GM23248 (cell line): ENCODE results near the gene PCSK5. TPM values are rescaled to one million over a fixed set of nuclear protein-coding genes. Genes with fewer than 3 reads are reported as not detected.
A peak's percentile ranks its signal among the peaks of the same experiment; 100 is the strongest.

ENCODE experiments used
- DNase-seq: peaks from one replicate; pipeline ENCODE4 v3.0.0-alpha.2; 2015
- H2AFZ ChIP-seq: fragments of 200-600 bp; sonication (generic); 2 replicates; pipeline ENCODE4 v1.6.1; 2016; ENCODE audit warnings: antibody characterized with exemption
- H3F3A ChIP-seq: fragments of 200-600 bp; sonication (generic); 2 replicates; pipeline ENCODE4 v1.6.1; 2016; ENCODE audit warnings: mild to moderate bottlenecking, antibody characterized with exemption, mixed run types; ENCODE audit not compliant: insufficient read depth
- H3K27ac ChIP-seq: fragments of 200-600 bp; sonication (generic); 2 replicates; pipeline ENCODE4 v1.5.1; 2016; ENCODE audit warnings: mild to moderate bottlenecking
- H3K27me3 ChIP-seq: fragments of 200-600 bp; sonication (generic); replicated peaks from 2 replicates; pipeline ENCODE4 v1.6.1; 2016; ENCODE audit warnings: mild to moderate bottlenecking; ENCODE audit not compliant: insufficient read depth
- H3K36me3 ChIP-seq: fragments of 200-600 bp; sonication (generic); 2 replicates; pipeline ENCODE4 v1.6.1; 2016; ENCODE audit warnings: low read depth, mild to moderate bottlenecking
- H3K4me1 ChIP-seq: fragments of 200-600 bp; sonication (generic); 2 replicates; pipeline ENCODE4 v1.6.1; 2016; ENCODE audit warnings: mild to moderate bottlenecking; ENCODE audit not compliant: insufficient read depth
- H3K4me2 ChIP-seq: fragments of 200-600 bp; sonication (generic); one replicate; pipeline ENCODE4 v1.6.1; 2016; ENCODE audit warnings: mild to moderate bottlenecking; ENCODE audit not compliant: unreplicated experiment
- H3K4me3 ChIP-seq: fragments of 200-600 bp; sonication (generic); 2 replicates; pipeline ENCODE4 v1.5.1; 2016; ENCODE audit warnings: mild to moderate bottlenecking
- H3K79me2 ChIP-seq: fragments of 200-600 bp; sonication (generic); 2 replicates; pipeline ENCODE4 v1.6.1; 2016; ENCODE audit warnings: mild to moderate bottlenecking; ENCODE audit not compliant: insufficient read depth
- H3K9ac ChIP-seq: fragments of 200-600 bp; sonication (generic); 2 replicates; pipeline ENCODE4 v1.6.1; 2016; ENCODE audit warnings: mild to moderate bottlenecking
- H3K9me2 ChIP-seq: fragments of 200-600 bp; sonication (generic); 2 replicates; pipeline ENCODE4 v1.6.1; 2016; ENCODE audit warnings: mixed run types, mild to moderate bottlenecking, moderate library complexity; ENCODE audit not compliant: insufficient read depth
- H3K9me3 ChIP-seq: fragments of 200-600 bp; sonication (generic); one replicate; pipeline ENCODE4 v1.6.1; 2017; ENCODE audit warnings: low read depth
- H4K20me1 ChIP-seq: fragments of 200-600 bp; sonication (generic); 2 replicates; pipeline ENCODE4 v1.6.0; 2016; ENCODE audit not compliant: insufficient read depth
- EZH2 ChIP-seq: fragments of 200-600 bp; sonication (generic); IDR thresholded peaks from 2 replicates; pipeline ENCODE4 v1.6.1; 2018; ENCODE audit warnings: antibody characterized with exemption, mild to moderate bottlenecking; ENCODE audit not compliant: insufficient read depth, poor library complexity, severe bottlenecking
- EZH2phosphoT487 ChIP-seq: fragments of 200-600 bp; sonication (generic); IDR thresholded peaks from 2 replicates; pipeline ENCODE4 v1.6.1; 2018; ENCODE audit warnings: antibody characterized with exemption, moderate library complexity, mild to moderate bottlenecking, low read depth; ENCODE audit not compliant: insufficient read depth
- WGBS, 2 experiments: methylation state at CpG; one replicate each; pipeline ENCODE4 v1.1.6; 2015 to 2017; ENCODE audit warnings: low lambda C conversion rate in 2 of 2, low coverage in 1 of 2; ENCODE audit errors: missing lambda C conversion rate in 2 of 2; 5-methylcytosine and 5-hydroxymethylcytosine counted together
- in situ Hi-C: fragments of 300-500 bp; cut with MboI; formaldehyde crosslinking; loops from 2 replicates; pipeline ENCODE4 v1.15.0; 2020
- polyA plus RNA-seq: library from polyadenylated mRNA; unstranded; fragments of >200 nt; fragmentation: Nextera tagmentation; extraction: Ambion mirVana; gene quantifications from 2 replicates; pipeline ENCODE4 v1.2.1, GENCODE V29; 2016
- total RNA-seq: library from RNA; depleted of rRNA; stranded (reverse); fragments of >200 nt; shearing (Covaris generic); gene quantifications from 2 replicates; pipeline ENCODE4 v1.2.3, GENCODE V29; 2014

Gene PCSK5
- total and polyA plus RNA-seq, 2 experiments from 2014 or later, result 2.3 to 3.9 TPM

DNA sequence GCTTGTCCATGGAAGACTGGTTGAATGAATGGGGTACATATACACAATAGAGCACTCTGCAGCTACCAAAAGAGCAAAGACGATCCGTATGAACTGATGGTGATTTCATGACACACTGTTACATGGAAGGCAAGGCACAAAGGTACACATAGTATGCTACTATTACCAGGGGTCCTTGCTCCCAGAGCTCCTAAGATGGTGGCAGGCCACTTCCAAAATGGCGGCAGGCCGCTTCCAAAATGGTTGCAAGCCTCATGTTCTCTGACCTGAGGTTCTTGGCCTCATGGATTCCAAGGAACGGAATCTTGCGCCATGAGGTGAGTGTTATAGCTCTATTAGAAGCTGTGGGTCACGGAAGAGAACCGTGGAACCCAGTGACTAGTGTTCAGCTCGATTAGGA lies 356.2 kb downstream of the PCSK5 start:
- Histone ChIP-seq H3K9me2 (no peaks in the 10 kb centered on the region), H3K4me1 (no peaks in the 10 kb centered on the region), H3K36me3 (no peaks in the 10 kb centered on the region), H3F3A (no peaks in the 10 kb centered on the region), H2AFZ (no peak overlapping the region), H3K9me3 (no peaks in the 10 kb centered on the region), H3K9ac (no peak overlapping the region), H3K27me3 (no peaks in the 10 kb centered on the region), H3K4me2 (no peak overlapping the region), H3K79me2 (no peaks in the 10 kb centered on the region), H3K27ac (no peak overlapping the region), H4K20me1 (no peaks in the 10 kb centered on the region), H3K4me3 (no peak overlapping the region)
- in situ Hi-C loops, result no loop called here
- no peak for DNase-seq
- no peak for TF ChIP-seq EZH2phosphoT487
- TF ChIP-seq EZH2, result no peak
- WGBS, 2 experiments, result 83% methylated on average over 9 of the region's 9 CpGs

DNA sequence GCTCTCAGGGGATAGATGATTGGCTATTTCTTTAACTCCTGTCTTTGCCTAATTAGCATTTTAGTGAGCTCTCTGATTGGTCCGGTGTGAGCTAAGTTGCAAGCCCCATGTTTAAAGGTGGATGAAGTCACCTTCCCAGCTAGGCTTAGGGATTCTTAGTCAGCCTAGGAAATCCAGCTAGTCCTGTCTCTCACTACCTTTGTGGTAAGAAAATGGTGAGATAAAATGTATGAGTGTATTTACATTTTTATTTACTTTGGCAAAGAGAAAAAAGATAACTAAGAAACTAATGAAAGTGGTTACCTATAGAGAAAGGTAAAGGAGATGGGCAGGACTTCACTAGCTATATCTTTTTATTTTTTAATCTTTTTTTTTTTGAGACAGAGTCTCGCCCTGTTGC lies 357.0 kb downstream of the PCSK5 start:
- no peaks in the 10 kb centered on the region for H3K36me3 ChIP-seq
- H3K9ac ChIP-seq, result no peak overlapping the region
- H3K4me2 ChIP-seq, result no peak overlapping the region
- in situ Hi-C loops, result no loop called here
- no peaks in the 10 kb centered on the region for H3K79me2 ChIP-seq
- no peaks in the 10 kb centered on the region for H3K27me3 ChIP-seq
- no peaks in the 10 kb centered on the region for H3K9me2 ChIP-seq
- H3K4me1 ChIP-seq, result no peaks in the 10 kb centered on the region
- H3K9me3 ChIP-seq, result no peaks in the 10 kb centered on the region
- WGBS, 2 experiments, result 71 to 78% methylated on average over 2 of the region's 2 CpGs
- no peak overlapping the region for H3K27ac ChIP-seq
- no peak overlapping the region for H3K4me3 ChIP-seq
- H2AFZ ChIP-seq, result no peak overlapping the region
- H4K20me1 ChIP-seq, result no peaks in the 10 kb centered on the region
- no peak for TF ChIP-seq EZH2
- no peak for TF ChIP-seq EZH2phosphoT487
- no peak for DNase-seq
- no peaks in the 10 kb centered on the region for H3F3A ChIP-seq

DNA sequence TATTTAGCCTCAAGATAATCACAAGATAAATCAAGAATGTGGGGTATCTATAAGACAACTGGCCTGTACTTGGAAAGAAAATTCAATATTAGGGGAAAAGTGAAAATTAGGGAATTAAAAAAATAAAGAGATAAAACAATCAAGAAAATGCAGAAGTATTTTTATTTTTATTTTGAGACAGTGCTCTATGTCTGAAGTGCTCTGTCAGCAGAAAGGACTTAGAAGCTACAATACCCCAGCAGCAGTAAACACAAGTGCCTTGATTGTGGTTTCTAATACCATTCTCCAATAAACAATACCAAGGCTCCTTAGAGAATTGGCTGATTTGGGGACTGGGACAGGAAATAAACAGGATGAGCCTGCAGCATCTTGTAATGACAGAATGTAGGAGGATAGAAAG lies 358.8 kb downstream of the PCSK5 start:
- in situ Hi-C loops, result no loop called here
- no peak overlapping the region for H2AFZ ChIP-seq
- no peak overlapping the region for H3K4me3 ChIP-seq
- no peaks in the 10 kb centered on the region for H3K79me2 ChIP-seq
- TF ChIP-seq EZH2phosphoT487 (no peak), EZH2 (no peak)
- H3K9ac ChIP-seq, result no peak overlapping the region
- H3K27me3 ChIP-seq, result no peaks in the 10 kb centered on the region
- no peaks in the 10 kb centered on the region for H3F3A ChIP-seq
- no peaks in the 10 kb centered on the region for H3K36me3 ChIP-seq
- no peaks in the 10 kb centered on the region for H3K4me1 ChIP-seq
- no peaks in the 10 kb centered on the region for H3K9me2 ChIP-seq
- H4K20me1 ChIP-seq, result no peaks in the 10 kb centered on the region
- DNase-seq, result no peak
- H3K27ac ChIP-seq, result no peak overlapping the region
- H3K4me2 ChIP-seq, result no peak overlapping the region
- H3K9me3 ChIP-seq, result no peaks in the 10 kb centered on the region

DNA sequence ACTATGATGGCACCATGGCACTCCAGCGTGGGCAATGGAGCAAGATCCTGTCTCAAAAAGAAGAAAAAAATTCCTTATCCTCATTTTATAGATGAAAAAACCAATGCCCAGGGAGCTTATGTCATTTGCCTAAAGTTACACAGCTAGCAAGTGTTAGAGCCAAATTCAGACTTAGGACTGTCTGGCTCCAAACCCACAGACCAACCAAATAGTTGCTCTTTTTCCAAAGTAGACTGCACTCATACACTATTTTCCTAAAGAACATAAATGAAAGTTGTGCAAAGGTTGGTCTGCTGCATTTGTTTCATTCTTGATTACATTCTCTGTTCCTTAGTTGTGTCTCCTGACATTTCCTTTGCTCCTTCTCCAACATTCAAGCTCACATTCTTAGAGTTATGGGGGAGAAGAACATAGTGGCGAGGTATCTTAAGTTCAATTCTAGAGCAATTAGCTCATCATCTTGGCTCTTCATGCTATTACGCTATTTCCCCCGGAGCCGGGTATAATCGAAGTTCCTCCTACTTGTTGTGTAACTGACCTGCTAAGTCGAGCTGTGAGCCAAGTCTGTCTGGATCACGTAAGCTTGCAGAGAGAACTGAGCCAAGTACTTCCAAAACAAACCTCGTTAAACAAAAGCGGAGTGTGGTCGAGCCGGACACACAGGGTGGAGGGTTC lies 365.4 kb downstream of the PCSK5 start:
- peaks cover 14% of the 10 kb centered on the region for H3F3A ChIP-seq
- H3K9me2 ChIP-seq, result no peaks in the 10 kb centered on the region
- in situ Hi-C loops, result no loop called here
- H3K9me3 ChIP-seq, result no peaks in the 10 kb centered on the region
- 3 to 5% methylated on average over 12 of the region's 12 CpGs for WGBS, 2 experiments
- H3K9ac ChIP-seq, result peak overlapping the region; percentile 34; the same call in 1 of the 2 replicates
- H4K20me1 ChIP-seq, result no peaks in the 10 kb centered on the region
- peak overlapping the region; percentile 84 for H3K4me2 ChIP-seq
- H3K4me3 ChIP-seq, result peak overlapping the region; percentile 53
- H3K27ac ChIP-seq, result peak overlapping the region; percentile 35
- no peak for TF ChIP-seq EZH2
- TF ChIP-seq EZH2phosphoT487, result no peak
- H3K4me1 ChIP-seq, result peaks cover 15% of the 10 kb centered on the region
- peak; percentile 98 for DNase-seq
- no peaks in the 10 kb centered on the region for H3K27me3 ChIP-seq
- H3K79me2 ChIP-seq, result no peaks in the 10 kb centered on the region
- peak overlapping the region; percentile 52 for H2AFZ ChIP-seq
- H3K36me3 ChIP-seq, result no peaks in the 10 kb centered on the region

DNA sequence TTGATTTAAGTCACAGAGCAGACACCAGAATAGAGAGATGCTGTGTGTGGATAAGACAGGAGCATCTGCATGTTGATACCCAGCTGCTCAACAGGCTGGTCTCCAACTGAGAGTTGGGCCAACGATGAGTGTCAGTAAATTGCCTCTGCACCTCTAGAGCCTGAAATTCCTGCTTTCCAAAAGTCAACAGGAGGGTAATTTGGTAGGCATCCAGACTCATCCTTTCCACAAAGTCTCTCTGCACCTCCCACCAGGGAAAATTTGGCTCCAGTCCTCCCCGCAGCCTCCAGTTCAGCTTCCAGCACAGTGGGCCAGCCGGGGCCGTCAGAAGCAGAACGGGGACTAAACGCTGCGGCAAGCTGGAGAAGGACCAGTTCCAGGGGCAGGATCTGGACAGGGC lies 366.8 kb downstream of the PCSK5 start:
- no peak overlapping the region for H3K27ac ChIP-seq
- H3K9me2 ChIP-seq, result no peaks in the 10 kb centered on the region
- no peak for TF ChIP-seq EZH2phosphoT487
- no peak for TF ChIP-seq EZH2
- H3K4me1 ChIP-seq, result peaks cover 15% of the 10 kb centered on the region
- H3K27me3 ChIP-seq, result no peaks in the 10 kb centered on the region
- H3K4me3 ChIP-seq, result no peak overlapping the region
- in situ Hi-C loops, result no loop called here
- no peaks in the 10 kb centered on the region for H4K20me1 ChIP-seq
- peaks cover 14% of the 10 kb centered on the region for H3F3A ChIP-seq
- no peak overlapping the region for H2AFZ ChIP-seq
- H3K79me2 ChIP-seq, result no peaks in the 10 kb centered on the region
- DNase-seq, result no peak
- no peaks in the 10 kb centered on the region for H3K9me3 ChIP-seq
- no peak overlapping the region for H3K4me2 ChIP-seq
- no peak overlapping the region for H3K9ac ChIP-seq
- 48 to 64% methylated on average over 7 of the region's 7 CpGs for WGBS, 2 experiments
- H3K36me3 ChIP-seq, result no peaks in the 10 kb centered on the region
